Skeletal muscle satellite cell (primary cell): ENCODE data around the gene LPP.

Experiments
- H3K27me3 ChIP-seq: 2 replicates; pipeline ENCODE4 v1.7.0; 2013; ENCODE audit warnings: low read length; ENCODE audit not compliant: control insufficient read depth, insufficient read depth
- H3K36me3 ChIP-seq: 2 replicates; pipeline ENCODE4 v1.7.0; 2013; ENCODE audit warnings: mild to moderate bottlenecking, control low read depth, low read length; ENCODE audit not compliant: insufficient read depth
- H3K4me1 ChIP-seq: 2 replicates; pipeline ENCODE4 v1.7.0; 2013; ENCODE audit warnings: low read length; ENCODE audit not compliant: control insufficient read depth, insufficient read depth
- H3K4me2 ChIP-seq: 2 replicates; pipeline ENCODE4 v1.7.0; 2013; ENCODE audit warnings: mild to moderate bottlenecking, low read length
- H3K4me3 ChIP-seq: 2 replicates; pipeline ENCODE4 v1.7.0; 2013; ENCODE audit warnings: low read length
- H3K9ac ChIP-seq: 2 replicates; pipeline ENCODE4 v1.7.0; 2013; ENCODE audit warnings: mild to moderate bottlenecking, low read depth, low read length, moderate library complexity
- H3K9me3 ChIP-seq: replicated peaks from 2 replicates; pipeline ENCODE4 v1.7.0; 2013; ENCODE audit warnings: mild to moderate bottlenecking, control low read depth, low read length

LPP gene

DNA sequence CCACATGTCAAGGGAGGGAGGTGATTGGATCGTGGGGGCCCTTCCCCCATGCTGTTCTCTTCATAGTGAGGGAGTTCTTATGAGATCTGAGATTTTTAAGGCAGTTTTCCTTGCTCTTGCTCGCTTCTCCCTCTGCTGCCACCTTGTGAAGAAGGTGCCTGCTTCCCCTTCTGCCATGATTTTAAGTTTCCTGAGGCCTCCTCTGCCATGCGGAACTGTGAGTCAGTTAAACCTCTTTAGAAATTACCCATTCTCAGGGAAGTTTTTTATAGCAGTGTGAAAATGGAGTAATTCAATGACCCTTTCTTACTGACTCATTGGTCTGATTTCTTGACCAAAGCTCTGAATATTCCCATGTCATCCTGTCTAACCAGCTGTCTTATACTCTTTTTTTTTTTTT, 533.4 kb downstream of the LPP start:
- Histone ChIP-seq H3K4me3 (no peak overlapping the region), H3K27me3 (no peaks in the 10 kb centered on the region), H3K4me1 (peaks cover 37% of the 10 kb centered on the region), H3K4me2 (no peak overlapping the region), H3K9ac (peak overlapping the region; percentile 43), H3K36me3 (no peaks in the 10 kb centered on the region), H3K9me3 (no peaks in the 10 kb centered on the region)

DNA sequence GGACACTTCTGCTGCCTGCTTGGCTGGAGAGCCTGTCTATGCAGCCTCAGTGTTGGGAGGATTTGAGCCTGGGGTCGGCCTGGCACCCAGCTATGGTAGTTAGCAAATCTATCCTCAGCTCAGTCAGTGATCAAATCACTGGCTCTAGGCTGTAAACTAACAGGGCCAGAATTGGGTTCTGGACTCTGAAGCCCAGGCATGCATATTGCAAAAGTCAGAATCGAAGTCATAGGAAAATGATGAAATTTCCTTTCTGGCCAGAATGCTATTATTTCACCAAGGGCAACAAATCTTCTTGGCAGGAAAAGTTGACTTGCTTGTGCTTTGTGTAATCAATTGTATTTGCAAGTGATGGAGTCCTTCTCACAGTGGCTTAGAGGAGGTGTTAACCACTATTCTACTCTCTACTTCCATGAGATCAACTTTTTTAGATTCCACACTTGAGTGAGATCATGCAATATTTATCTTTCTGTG, 535.2 kb downstream of the LPP start:
- H3K9me3 ChIP-seq = no peaks in the 10 kb centered on the region
- peaks cover 29% of the 10 kb centered on the region for H3K4me1 ChIP-seq
- H3K4me3 ChIP-seq = no peak overlapping the region
- peak overlapping the region; percentile 17 for H3K4me2 ChIP-seq
- no peaks in the 10 kb centered on the region for H3K36me3 ChIP-seq
- peak overlapping the region; percentile 33 for H3K9ac ChIP-seq
- no peaks in the 10 kb centered on the region for H3K27me3 ChIP-seq

GRCh38 chr3:188690064-188690463, 536.1 kb downstream of the LPP start:
- Histone ChIP-seq H3K4me3 (no peak overlapping the region), H3K36me3 (no peaks in the 10 kb centered on the region), H3K4me1 (peaks cover 29% of the 10 kb centered on the region), H3K4me2 (no peak overlapping the region), H3K9me3 (no peaks in the 10 kb centered on the region), H3K27me3 (no peaks in the 10 kb centered on the region), H3K9ac (no peak overlapping the region)

DNA sequence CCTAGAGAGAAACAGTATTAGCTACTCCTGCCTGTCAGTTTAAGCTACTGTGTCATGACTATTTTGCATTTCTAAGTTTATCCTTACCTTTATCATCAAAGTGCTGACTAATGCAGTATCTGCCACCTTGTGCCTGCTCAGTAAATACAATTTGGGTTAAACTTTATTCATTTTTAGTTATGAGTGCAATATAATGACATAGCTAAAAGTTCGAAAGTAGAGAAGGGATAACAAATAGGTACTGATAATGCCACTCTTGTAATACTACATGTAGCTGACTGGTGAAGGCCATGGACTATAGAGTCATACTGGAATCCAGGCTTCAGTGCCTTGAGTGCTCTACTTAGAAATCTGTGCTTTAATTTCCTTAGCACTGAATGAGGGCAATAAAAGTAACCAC, 537.0 kb downstream of the LPP start:
- Histone ChIP-seq H3K4me2 (no peak overlapping the region), H3K4me1 (peaks cover 33% of the 10 kb centered on the region)

DNA sequence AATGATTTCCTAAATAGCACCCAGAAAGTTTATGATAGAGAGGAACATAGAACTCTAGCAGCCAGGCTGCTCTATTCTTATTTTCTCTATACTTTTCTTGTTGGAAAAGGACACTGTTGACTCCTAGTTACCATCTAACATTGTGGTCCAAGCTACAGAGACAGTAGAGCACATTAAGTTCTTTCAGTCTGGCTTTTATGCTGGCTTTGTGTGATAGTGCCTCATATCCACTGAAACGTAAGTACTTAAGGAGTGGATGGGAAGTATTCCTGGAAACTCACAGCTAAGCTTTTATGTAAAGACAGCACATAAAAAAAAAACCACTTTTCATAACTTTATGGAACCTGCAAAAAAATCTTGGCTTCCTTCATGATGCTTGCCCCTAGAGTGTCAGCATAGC, 537.7 kb downstream of the LPP start:
- no peak overlapping the region for H3K9ac ChIP-seq
- H3K9me3 ChIP-seq = no peaks in the 10 kb centered on the region
- H3K27me3 ChIP-seq = no peaks in the 10 kb centered on the region
- no peak overlapping the region for H3K4me3 ChIP-seq
- H3K4me2 ChIP-seq = no peak overlapping the region
- H3K4me1 ChIP-seq = peaks cover 33% of the 10 kb centered on the region
- H3K36me3 ChIP-seq = no peaks in the 10 kb centered on the region

More for the DNA sequence above, 537.0 kb downstream of the LPP start:
- Histone ChIP-seq H3K9ac (no peak overlapping the region), H3K9me3 (no peaks in the 10 kb centered on the region), H3K4me3 (no peak overlapping the region), H3K27me3 (no peaks in the 10 kb centered on the region), H3K36me3 (no peaks in the 10 kb centered on the region)

DNA sequence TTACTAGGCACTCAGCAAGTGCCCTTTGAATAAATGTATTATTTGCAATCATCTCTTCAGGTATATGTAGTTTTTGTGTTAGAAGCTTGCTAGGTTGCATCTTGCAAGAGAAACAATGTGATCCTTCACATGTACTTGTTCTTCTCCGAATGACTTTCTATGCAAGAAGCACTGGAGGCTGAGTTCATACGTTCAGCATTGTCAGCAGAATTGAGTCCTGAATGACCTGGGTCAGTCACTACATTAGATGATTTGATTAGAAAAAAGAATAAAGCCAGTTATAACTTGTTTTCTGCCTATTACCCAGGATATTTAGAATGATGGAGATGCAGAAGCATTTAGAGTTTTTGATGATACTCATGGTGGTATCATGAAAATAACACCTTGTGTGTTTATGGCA, 538.7 kb downstream of the LPP start:
- Histone ChIP-seq H3K4me2 (no peak overlapping the region), H3K4me1 (peaks cover 26% of the 10 kb centered on the region), H3K9me3 (no peaks in the 10 kb centered on the region), H3K4me3 (no peak overlapping the region), H3K36me3 (no peaks in the 10 kb centered on the region), H3K9ac (no peak overlapping the region), H3K27me3 (no peaks in the 10 kb centered on the region)

DNA sequence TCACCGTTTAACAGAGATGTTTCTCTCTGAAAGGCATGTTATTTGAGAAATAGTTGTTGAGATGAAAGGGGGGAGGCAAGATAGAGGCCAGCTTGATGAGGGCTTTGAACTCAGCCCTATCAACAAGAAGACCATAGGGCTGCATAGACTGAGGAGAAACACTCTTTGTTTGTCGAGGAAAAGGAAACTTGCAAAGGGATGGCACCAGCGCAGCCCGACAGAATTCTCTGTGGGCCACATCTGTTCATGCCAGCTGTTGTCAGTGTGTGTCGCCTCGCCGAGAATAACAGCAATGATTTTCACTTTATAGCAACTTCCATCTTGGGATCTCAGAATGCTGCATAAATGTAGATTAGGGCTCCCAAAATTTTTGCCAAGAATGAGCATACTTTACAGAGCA, 539.5 kb downstream of the LPP start:
- no peaks in the 10 kb centered on the region for H3K9me3 ChIP-seq
- H3K9ac ChIP-seq = no peak overlapping the region
- no peak overlapping the region for H3K4me3 ChIP-seq
- H3K4me1 ChIP-seq = peaks cover 18% of the 10 kb centered on the region
- no peak overlapping the region for H3K4me2 ChIP-seq
- no peaks in the 10 kb centered on the region for H3K36me3 ChIP-seq
- H3K27me3 ChIP-seq = no peaks in the 10 kb centered on the region

DNA sequence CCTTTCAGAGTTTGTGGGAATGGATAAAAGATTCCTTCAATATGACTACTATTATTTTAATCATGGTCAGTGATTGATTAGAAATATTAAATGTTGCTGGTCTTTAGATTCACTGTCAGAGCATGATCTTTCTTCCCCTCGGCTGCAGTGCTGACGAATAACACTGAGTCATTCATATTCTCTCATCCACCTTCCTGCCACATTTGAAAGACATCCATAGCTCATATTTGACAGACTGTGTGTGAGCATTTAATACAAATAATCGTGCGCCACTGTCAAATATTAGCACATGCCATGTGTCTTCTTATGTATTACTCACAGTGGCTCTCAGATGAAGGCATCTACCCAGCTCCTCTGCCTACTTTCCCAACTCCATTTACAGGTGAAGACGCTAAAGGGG, 541.3 kb downstream of the LPP start:
- no peak overlapping the region for H3K4me3 ChIP-seq
- H3K9me3 ChIP-seq = no peaks in the 10 kb centered on the region
- no peak overlapping the region for H3K9ac ChIP-seq
- H3K36me3 ChIP-seq = no peaks in the 10 kb centered on the region
- peaks cover 8% of the 10 kb centered on the region for H3K4me1 ChIP-seq
- no peak overlapping the region for H3K4me2 ChIP-seq
- H3K27me3 ChIP-seq = no peaks in the 10 kb centered on the region

DNA sequence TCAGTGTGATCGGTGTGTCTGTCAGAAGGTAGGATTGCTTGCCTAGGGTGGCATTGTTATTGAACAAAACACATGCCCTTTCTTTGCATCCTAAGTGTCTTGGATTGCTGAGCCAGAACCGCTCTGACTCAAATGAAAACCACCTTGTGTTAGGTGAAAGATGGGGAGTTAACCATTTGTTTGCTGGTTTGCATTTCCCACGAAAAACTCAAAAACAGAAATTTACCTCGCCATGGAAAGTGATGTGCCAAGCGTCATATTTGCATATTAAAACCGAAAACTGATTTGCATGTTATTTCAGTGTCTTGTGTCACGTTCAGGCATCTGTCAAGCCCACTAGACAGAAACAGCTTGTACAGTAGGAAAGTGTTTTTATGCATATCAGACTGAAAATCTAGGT, 543.2 kb downstream of the LPP start:
- Histone ChIP-seq H3K9me3 (no peaks in the 10 kb centered on the region), H3K4me1 (peaks cover 8% of the 10 kb centered on the region), H3K9ac (no peak overlapping the region), H3K36me3 (no peaks in the 10 kb centered on the region), H3K4me3 (no peak overlapping the region), H3K4me2 (no peak overlapping the region), H3K27me3 (no peaks in the 10 kb centered on the region)

- Histone ChIP-seq H3K9me3 (no peaks in the 10 kb centered on the region), H3K4me2 (no peak overlapping the region)
Measured at GRCh38 chr3:188698436-188698835, 544.5 kb downstream of the LPP start.

GRCh38 chr3:188700501-188700900, 546.5 kb downstream of the LPP start:
- Histone ChIP-seq H3K4me2 (no peak overlapping the region), H3K36me3 (no peaks in the 10 kb centered on the region), H3K27me3 (no peaks in the 10 kb centered on the region), H3K9ac (no peak overlapping the region), H3K4me3 (no peak overlapping the region), H3K4me1 (peaks cover under 1% of the 10 kb centered on the region), H3K9me3 (no peaks in the 10 kb centered on the region)

More at GRCh38 chr3:188698436-188698835, 544.5 kb downstream of the LPP start:
- Histone ChIP-seq H3K4me1 (peaks cover 7% of the 10 kb centered on the region), H3K36me3 (no peaks in the 10 kb centered on the region), H3K4me3 (no peak overlapping the region), H3K27me3 (no peaks in the 10 kb centered on the region), H3K9ac (no peak overlapping the region)

DNA sequence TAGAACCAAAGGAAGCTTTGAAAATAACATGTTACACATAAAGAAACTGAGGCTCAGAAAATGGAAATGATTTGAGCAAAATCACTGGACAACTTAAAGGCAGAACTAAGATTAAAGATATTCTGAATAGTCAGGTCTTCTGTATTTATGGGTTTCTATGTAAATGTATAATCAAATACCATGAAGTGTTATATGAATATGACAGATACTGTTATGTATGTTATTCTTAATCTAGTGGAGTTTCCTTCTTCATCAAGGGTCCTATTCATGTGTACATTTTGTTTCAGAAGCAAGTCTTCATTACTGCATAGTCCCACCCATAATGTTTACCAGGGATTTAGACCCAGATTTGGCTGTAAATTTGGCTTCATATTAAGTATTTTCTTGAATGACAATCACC, 547.0 kb downstream of the LPP start:
- Histone ChIP-seq H3K9ac (no peak overlapping the region), H3K9me3 (no peaks in the 10 kb centered on the region), H3K4me1 (peaks cover 3% of the 10 kb centered on the region), H3K4me3 (no peak overlapping the region), H3K36me3 (no peaks in the 10 kb centered on the region), H3K27me3 (no peaks in the 10 kb centered on the region), H3K4me2 (no peak overlapping the region)
